ENCODE data around the gene CEP89.
"Not testable (repeated sequence)": the region's sequence is repeated elsewhere in the genome, so short reads cannot be mapped to it uniquely, and the experiment has no call there.

The CEP89 gene

DNA sequence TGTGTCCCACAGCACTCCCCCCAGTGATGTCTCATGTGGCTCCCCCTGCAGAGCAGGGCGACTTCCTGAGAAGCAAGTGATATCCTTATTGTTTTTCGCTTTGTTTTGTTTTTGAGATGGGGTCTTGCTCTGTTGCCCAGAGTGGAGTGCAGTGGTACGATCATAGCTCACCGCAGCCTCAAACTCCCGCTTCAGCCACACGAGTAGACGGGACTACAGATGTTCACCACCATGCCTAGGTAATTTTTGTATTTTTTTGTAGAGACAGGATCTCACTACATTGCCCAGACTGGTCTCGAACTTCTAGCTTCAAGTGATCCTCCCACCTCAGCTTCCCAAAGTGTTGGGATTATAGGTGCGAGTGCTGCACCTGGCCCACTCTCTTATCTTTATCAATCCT, 5.0 kb downstream of the CEP89 start:
- no peak for DNase-seq (ENCODE audit: low spot score)

- DNase-seq (ENCODE audit: low spot score): no peak
These were observed 26.5 kb downstream of the CEP89 start for GRCh38 chr19:32945260-32945659.

- not testable (repeated sequence) for DNase-seq (ENCODE audit: low spot score)
These were observed 30.5 kb downstream of the CEP89 start for GRCh38 chr19:32941273-32941672.

- no peak for DNase-seq (ENCODE audit: low spot score)
These were observed 35.7 kb downstream of the CEP89 start for GRCh38 chr19:32936065-32936464.

- no peak for DNase-seq (ENCODE audit: low spot score)
These were observed 36.1 kb downstream of the CEP89 start for GRCh38 chr19:32935629-32936028.

DNA sequence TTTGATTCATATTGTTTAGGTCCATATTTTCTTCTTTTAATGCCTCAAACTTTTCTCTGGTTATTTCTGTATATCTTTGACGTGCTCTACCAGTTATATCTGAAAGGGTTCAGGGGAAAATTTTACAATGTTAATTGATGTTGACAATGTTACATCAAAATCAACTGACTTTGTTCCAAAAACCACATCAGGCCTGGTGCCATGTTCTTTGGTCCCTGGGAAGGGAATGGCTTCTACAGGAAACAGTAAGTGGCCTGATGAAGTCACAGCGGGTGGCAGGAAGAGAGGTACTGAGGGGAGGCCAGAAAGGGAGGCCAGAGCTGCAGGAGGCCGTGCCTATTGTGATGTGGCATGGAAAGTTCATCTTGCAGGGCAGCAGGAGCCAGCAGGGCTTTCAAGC, 38.2 kb downstream of the CEP89 start:
- DNase-seq (ENCODE audit: low spot score): no peak

DNA sequence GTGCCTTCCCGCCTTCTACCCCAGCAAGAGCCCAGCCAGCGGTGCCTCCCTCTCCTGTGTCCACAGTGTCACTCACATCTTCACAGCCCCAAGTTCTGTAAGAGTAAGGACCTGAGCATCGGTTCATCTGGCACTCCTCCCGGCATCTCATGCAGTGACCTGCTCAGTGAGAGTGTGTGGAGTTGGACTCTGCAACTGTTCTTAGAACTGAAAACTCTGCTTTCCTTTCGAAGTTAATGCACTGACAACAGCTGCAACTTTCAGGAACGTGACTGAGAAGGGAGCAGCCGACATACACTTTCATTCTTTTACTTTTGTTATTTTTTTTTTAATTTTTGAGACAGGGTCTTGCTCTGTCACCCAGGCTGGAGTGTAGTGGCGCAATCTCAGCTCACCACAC, 41.2 kb downstream of the CEP89 start:
- DNase-seq (ENCODE audit: low spot score): no peak

DNA sequence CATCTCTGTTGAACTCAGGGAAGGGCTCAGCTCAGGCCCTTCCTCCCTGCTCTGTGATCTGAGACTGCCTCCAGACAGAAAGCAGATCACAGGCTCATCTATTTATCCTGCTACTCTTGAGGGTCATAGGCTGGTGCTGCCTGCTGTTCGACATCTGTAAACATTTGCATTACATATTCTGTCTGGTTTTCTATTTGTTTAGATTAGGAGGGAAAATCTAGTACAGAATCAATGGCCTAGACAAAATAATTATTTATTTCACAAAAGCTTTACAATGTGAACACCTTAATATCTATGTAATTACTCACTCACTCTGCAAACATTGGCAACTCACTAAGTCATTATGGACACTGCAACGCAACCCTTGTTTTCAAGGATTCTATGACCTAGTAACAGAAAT, 43.0 kb downstream of the CEP89 start:
- no peak for DNase-seq (ENCODE audit: low spot score)

- no peak for DNase-seq (ENCODE audit: low spot score)
These were observed 47.6 kb downstream of the CEP89 start for GRCh38 chr19:32924200-32924599.

DNA sequence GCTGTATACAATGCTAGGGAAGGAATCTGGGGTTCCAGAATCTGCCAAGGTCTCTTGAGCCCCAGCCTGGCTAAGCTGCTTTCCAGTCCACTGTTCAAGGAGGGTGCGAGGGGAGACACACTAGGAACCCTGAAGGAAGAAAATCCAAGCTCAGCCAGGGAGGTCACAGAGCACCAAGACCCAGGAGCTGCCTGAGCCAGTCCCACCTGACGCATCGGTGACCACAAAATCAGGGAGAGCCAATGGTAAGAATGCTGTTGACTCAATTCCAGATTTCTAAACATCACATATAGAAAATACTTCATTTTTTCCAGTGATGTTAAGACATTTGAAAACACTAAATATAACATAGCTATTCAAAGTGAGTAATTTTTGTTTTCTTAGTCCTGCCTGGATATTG, 50.1 kb downstream of the CEP89 start:
- DNase-seq (ENCODE audit: low spot score): no peak

DNA sequence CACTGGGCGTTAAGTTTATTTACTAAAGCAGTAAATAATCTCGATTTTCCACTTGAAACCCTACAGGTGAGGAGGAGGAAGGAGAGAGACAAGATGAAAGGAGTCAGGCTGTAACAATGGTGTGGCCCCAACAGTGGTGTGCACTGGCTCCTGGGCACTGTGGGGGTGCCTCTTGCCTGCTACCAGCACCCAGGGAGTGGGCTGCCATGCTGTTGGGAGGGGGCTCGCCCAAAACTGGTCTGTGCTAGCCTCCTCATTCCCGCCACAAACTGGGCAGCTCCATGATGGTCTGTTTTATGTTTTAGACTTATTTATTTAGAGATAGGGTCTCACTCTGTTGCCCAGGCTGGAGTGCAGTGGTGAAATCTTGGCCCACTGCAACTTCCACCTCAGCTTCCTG, 52.4 kb downstream of the CEP89 start:
- no peak for DNase-seq (ENCODE audit: low spot score)

- no peak for DNase-seq (ENCODE audit: low spot score)
These were observed 54.2 kb downstream of the CEP89 start for GRCh38 chr19:32917616-32917996.

GRCh38 chr19:32916969-32917615, 54.7 kb downstream of the CEP89 start:
- DNase-seq (ENCODE audit: low spot score): no peak

DNA sequence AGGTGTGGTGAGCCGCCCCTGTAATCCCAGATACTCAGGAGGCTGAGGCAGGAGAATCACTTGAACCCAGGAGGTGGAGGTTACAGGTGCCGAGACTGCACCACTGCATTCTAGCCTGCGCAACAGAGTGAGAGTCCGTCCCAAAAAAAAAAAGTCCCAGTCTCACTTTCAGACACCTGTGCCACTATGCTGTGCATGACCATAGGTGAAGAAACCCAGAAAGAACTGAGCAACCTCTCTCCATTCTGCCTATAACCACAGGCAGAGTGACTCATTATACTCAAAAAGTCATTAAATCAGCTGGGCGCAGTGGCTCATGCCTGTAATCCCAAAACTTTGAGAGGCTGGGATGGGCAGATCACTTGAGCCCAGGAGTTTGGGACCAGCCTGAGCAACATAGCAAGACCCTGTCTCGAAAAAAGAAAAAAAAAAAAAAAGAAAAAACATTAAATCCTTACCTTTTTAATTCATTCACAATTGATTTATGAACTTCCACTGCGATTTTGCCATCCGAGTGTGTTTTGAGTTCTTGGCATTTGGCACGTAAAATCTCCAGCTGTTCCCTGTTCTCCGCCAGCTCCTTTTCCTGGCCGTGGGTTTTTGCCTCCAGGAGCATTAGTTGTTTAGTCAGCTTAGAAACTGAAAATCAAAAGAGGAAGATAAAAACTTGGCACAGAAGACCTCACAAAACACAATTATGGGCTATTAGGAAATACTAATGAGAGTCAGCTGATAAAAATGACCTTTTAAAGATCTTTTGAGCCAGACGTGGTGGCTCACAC, 56.7 kb downstream of the CEP89 start:
- DNase-seq (ENCODE audit: low spot score): no peak

GRCh38 chr19:32911467-32911866, 60.3 kb downstream of the CEP89 start:
- DNase-seq (ENCODE audit: low spot score): no peak

GRCh38 chr19:32910874-32911273, 60.9 kb downstream of the CEP89 start:
- DNase-seq (ENCODE audit: low spot score): no peak

DNA sequence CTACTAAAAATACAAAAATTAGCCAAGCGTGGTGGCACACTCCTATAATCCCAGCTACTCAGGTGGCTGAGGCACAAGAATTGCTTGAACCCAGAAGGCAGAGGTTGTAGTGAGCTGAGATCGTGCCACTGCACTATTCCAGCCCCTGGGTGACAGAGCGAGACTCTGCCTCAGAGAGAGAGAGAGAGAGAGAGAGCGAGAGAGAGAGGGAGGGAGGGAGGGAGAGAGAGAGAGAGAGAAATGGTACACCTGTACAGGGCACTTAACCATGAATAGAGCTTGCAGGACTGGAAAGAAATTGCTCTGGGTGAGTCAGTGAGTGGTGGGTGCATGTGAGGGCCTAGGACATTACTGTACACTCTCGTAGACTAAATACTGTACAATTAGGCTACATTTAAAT, 61.7 kb downstream of the CEP89 start:
- DNase-seq (ENCODE audit: low spot score): no peak

GRCh38 chr19:32909257-32909656, 62.5 kb downstream of the CEP89 start:
- DNase-seq (ENCODE audit: low spot score): no peak

DNA sequence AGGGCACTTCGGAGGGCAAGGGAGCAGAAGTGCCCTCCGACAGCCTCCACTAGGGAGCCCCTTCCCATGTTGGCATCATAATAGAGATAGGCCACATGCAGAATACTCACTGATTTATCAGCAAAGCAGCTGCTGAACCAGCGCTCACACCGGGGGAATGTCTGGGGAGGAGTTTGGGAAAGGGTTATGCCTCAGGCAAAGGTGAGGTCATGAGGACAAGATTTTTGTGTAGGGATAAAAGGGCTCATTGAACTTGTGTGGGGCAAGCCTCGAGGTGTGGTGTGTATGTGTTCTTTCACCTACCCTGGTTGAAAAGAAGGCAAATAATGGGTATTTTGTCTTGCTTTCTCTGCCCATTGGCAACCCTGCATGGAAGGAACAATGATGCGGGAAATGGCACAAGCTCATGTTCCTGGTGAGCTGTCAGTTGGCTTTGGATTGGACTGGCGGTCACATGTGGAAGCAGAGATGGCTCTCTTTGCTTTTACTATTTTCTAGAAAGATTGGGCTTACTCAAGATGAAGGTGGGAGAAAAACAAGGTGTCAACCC, 63.0 kb downstream of the CEP89 start:
- DNase-seq (ENCODE audit: low spot score): no peak

DNA sequence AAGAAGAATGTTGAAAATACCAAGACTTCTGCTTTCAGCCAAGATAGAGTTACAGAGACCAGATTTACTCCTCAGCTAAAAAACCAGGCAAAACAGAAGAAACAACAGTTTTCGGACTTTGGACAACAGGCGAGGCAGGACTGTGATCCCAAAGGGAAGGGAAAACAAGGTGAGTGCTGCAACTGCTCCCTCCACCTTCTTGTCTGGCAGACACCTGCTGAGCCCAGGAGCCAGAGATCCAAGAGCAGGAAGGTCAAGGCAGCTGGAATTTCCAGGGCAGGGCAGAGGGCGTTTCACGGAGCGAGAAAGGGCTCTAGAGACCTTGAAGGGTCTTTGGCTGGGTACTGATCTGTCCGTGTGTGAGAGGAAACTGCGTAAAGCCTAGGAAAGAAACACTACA, 69.3 kb downstream of the CEP89 start:
- DNase-seq (ENCODE audit: low spot score): no peak

DNA sequence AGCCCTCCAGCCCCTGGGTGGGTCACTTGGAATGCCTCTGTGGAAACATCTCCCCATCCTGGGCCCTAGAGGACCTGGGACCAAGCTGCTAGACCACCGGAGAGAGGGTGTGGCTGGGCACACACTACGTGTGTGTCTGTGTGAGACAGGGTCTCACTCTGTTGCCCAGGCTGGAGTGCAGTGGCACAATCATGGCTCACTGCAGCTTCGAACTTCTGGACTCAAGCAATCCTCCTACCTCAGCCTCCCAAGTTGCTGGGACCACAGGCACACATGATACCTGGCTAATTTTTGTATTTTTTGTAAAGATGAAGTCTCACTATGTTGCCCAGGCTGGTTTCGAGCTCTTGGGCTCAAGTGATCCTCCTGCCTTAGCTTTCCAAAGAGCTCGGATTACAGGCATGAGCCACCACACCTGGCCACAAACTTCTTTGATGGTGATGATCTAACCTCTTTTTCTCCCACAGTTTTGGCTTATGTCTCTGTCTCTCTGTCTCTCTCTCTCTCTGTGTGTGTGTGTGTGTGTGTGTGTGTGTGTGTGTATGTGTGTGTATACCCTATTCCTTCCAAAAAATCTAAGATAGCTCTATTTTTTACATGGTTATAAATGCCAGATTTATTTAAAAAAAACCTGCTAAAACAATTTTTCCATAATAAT, 70.1 kb downstream of the CEP89 start:
- DNase-seq (ENCODE audit: low spot score): no peak

GRCh38 chr19:32896516-32897214, 75.1 kb downstream of the CEP89 start:
- DNase-seq (ENCODE audit: low spot score): no peak
